GM21367 (cell line): Measurements from ENCODE around the gene ABHD2.
A peak's percentile ranks its signal among the peaks of the same experiment; 100 is the strongest.

Source experiments
- ATAC-seq: cut with Tn5 transposase; IDR thresholded peaks from one replicate; pipeline ENCODE4 v1.9.1; 2021; ENCODE audit not compliant: unreplicated experiment

ABHD2 gene

GRCh38 chr15:89098281-89098680 lies 10.0 kb downstream of the ABHD2 start:
- no peak for ATAC-seq

- ATAC-seq = no peak
Observed at GRCh38 chr15:89099968-89100367, 11.7 kb downstream of the ABHD2 start.

DNA sequence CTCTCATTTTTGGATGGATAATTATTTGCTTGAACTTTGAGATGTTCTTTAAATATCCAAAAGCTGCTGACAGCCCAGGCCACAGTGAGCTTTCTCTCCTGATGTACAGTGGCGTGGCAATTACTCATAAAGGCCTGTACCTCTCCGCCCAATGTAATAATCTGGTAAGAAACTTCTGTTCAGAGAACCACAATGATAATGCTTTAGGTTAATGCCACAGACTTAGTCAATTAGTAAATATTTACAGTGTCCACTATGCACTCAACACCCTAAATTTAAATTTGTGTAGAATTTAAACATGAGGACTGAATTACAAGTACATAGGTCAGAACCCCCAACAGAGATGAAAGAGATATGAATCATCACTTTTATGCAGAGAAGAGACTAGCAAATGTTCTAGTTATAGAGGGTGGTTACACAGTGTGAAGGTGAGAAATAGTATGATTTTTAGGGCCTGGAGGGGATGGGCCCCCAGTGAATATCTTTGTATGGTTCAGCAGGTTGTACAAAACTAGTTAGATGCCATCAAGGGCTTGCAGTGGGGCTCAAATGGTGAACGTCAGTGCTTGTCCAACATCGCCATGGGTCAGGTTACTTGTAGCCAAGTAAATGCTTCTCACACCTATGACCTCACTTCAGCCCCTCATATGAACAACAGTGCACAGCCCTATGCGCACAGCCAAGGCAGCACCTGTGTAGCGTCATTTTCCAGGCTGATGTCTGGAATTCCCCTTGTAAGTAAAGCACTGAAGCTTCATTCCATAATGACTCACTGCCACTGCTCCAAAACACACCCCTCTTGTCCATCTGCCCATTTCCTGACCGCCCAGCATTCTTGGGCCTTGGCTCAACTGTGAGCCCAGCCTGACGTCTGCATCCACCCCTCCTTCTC lies 13.3 kb downstream of the ABHD2 start:
- no peak for ATAC-seq

- no peak for ATAC-seq
Observed at GRCh38 chr15:89103481-89104171, 15.4 kb downstream of the ABHD2 start.

- ATAC-seq = no peak
Observed at GRCh38 chr15:89104172-89104564, 15.9 kb downstream of the ABHD2 start.

DNA sequence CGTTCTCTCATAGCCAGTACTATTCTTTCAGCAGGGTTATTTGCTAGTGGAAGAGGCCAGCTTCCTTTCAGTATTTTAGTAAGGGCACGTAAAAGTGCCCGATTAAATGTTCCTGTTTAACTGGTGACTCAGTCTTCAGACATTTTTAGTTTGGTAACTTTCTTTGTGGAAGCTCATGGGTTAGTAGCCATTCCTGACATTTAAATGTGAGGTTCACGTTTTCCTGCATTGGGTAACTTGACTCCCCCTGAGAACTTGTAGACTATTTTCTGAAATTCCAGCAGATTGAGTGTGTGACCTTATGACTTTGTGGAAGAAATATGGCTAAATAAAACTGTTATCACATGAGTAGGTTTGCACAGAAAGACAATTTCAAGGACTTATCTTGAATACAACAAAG lies 16.9 kb downstream of the ABHD2 start:
- ATAC-seq = no peak

- no peak for ATAC-seq
Observed at GRCh38 chr15:89106200-89106599, 17.9 kb downstream of the ABHD2 start.

DNA sequence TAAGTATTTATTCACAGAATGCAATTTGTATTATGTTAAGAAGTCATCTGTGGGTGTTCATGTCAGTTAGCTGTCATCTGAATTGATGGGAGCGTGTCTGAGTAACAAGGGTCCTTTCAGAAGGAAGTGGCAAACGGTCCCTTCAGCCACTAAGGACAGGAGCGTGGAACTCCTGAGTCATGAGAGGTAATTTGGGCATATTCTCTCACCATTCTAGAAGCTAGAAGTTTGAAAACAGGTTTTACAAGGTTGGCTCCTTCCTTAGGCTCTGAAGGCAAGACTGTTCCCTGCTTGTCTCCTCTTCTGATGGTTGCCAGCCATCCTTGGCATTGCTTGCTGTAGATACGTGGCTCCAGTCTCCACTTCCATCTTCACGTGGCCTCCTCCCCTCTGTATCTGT lies 19.7 kb downstream of the ABHD2 start:
- no peak for ATAC-seq

DNA sequence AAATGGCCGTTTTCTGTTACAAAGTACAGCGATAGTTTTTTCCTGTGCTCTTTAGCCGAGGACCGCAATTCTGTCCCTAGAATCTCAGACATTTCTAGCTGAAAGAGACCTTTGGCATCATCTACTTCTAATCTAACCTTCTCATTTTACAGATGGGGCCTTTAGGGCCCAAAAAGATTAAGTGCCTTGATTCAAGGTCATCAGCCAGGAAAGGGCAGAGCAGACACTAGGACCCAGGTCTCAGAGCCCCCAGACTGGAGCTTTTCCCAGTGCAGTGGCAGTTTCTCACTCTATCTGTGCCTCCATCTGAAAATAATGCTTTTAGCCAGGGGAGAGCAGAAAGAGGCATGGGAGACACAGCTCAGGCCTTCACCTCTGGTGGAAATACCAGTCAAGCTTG lies 20.6 kb downstream of the ABHD2 start:
- ATAC-seq = no peak

DNA sequence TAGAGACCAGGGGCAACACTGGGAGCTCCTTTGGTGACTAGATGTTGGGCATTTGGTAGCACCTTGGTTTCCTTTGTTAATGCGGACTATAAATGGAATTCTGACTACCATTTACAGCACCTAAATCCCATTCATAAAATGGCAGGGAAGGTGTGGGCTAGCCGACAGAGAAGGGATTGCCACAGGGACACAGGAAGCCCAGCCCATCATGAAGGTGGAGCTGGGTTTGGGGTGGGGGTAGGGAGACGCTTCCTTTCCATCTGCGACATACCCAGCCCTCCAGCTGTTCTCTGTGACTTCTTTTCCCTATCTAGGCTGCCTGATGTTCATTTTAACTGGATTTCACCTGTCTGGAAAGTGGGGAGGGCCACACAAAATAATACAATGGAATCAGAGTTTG lies 21.0 kb downstream of the ABHD2 start:
- no peak for ATAC-seq

DNA sequence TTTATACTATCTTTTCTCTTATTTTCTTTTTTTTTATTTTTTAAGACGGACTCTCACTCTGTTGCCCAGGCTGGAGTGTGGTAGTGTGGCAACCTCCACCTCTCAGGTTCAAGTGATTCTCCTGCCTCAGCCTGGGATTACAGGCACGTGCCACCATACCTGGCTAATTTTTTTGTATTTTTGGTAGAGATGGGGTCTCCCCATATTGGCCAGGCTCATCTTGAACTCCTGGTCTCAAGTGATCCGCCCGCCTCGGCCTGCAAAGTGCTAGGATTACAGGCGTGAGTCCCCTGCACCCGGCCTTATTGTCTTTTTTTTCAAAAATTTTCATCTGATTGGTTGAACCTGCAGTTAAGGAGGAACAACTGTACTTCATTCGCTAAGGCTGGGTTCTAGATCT lies 21.8 kb downstream of the ABHD2 start:
- no peak for ATAC-seq

GRCh38 chr15:89111352-89111751 lies 23.1 kb downstream of the ABHD2 start:
- ATAC-seq = no peak

DNA sequence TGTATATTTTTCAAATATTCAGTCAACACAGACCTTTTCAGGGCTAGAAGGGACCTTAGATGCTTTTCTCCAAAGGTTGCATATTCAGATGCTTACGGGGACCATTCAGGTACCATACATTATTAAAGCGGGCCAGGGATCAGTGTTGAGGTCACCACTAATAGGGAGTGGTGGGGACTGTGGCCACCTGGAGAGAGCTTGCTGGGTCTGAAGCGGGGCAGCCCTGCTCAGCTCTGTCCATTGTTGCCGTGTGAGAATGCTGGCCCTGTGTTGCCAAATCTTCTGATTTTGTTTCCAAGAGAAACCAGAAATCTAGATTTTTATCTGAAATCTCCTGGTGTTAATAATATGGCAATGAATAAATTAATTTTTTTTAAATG lies 23.7 kb downstream of the ABHD2 start:
- ATAC-seq = no peak

GRCh38 chr15:89112341-89112971 lies 24.2 kb downstream of the ABHD2 start:
- peak; percentile 86 for ATAC-seq

- ATAC-seq = no peak
Observed at GRCh38 chr15:89113296-89114024, 25.2 kb downstream of the ABHD2 start.

DNA sequence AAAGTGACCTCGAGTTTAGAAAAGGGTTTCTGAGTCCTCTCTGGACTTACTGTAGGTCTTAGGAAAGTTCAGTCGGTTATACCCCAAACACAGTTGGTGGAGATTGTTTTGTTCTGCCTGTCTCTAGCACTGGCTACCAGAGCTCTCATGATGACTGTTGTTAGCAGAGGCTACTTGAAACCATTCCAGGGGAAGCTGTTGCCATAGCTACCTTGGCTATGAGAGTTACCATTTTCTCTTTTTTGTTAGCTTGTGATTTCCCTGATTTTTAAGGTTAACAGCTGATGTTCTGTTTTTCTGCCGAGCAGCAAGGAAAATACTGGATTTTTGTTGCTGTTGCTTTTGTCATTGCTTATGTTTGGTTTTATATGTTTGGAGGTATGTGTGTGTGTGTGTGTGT lies 26.7 kb downstream of the ABHD2 start:
- no peak for ATAC-seq

DNA sequence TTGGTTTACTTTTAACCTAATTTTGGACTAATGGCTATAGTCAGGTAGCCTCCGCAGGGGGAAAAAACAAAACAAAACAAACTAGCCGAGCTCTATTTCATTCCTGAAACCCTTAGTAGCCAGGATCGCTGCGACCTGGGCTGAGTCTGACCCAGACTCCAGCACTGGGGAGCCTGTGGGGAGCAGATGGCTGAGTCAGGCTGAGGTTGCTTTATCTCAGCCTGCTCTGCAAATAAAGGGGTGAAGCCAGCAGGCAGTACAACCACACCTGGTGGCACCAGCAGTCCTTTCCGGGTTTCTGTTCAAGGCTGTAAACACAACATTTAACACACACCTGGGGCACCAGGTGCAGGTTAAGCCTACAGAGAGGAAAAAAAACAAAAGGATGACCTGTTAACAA lies 27.3 kb downstream of the ABHD2 start:
- ATAC-seq = no peak

DNA sequence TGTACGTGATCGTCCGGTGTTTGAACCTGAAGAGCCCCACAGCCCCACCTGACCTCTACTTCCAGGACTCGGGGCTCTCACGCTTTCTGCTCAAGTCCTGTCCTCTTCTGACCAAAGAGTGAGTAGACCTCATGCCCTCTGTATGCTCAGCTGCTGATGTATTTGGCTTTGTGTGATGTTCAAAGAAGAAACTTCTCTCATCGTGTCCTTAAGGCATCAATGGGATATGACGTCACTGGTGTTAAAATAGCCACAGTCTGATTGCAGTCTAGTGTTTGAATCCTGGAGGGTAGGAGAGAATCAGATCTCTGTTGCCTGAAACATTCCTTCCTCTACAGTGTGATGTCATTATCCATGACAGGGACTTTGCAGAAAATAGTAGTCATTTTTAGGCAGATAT lies 28.1 kb downstream of the ABHD2 start:
- ATAC-seq = no peak

GRCh38 chr15:89117790-89118189 lies 29.5 kb downstream of the ABHD2 start:
- no peak for ATAC-seq

DNA sequence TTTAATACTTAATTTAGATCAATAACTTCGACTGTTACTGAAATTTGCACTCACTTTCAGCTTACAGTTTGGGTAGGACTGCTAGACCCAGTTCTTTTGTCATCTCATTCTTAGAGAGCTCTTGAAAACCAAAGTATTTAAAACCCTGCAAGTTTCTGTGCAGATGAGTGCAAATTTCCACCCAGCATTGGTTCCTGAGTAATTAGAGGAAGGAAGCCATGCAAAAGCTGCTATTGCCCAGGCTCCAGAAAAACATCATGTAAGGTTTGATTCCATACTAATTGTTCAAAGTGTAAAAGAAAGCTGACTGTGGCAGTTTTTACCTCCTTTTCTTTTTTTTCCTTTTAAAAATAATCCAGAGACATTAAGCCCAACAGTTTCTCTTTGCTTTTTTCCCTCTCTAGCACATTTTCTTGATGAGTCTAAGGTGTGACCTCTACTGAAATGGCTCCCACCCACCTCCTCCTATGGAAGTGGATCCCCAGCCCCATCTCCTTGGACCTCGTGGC lies 30.3 kb downstream of the ABHD2 start:
- no peak for ATAC-seq
